Mucosa of rectum (tissue), 2 donors: Measurements from ENCODE around the gene ATG4B.

ENCODE experiments used
- H3K27ac ChIP-seq, 2 donors: one replicate each; pipeline ENCODE4 v1.7.0; 2013; ENCODE audit warnings: inconsistent platforms in 2 of 2, low read depth in 2 of 2, low read length in 2 of 2
- H3K27me3 ChIP-seq, 2 donors: one replicate each; pipeline ENCODE4 v1.7.0; 2013; ENCODE audit warnings: low read length in 2 of 2; ENCODE audit not compliant: control insufficient read depth in 2 of 2, insufficient read depth in 2 of 2
- H3K36me3 ChIP-seq, 2 donors: one replicate each; pipeline ENCODE4 v1.7.0; 2013; ENCODE audit warnings: low read length in 2 of 2; ENCODE audit not compliant: control insufficient read depth in 2 of 2, insufficient read depth in 2 of 2
- H3K4me1 ChIP-seq, 2 donors: one replicate each; pipeline ENCODE4 v1.7.0; 2013; ENCODE audit warnings: low read length in 2 of 2, mild to moderate bottlenecking in 1 of 2; ENCODE audit not compliant: control insufficient read depth in 2 of 2, insufficient read depth in 2 of 2
- H3K4me3 ChIP-seq, 2 donors: one replicate each; pipeline ENCODE4 v1.7.0; 2013; ENCODE audit warnings: low read length in 2 of 2
- H3K9ac ChIP-seq, 2 donors: one replicate each; pipeline ENCODE4 v1.7.0; 2013; ENCODE audit warnings: low read length in 2 of 2, low read depth in 1 of 2, mild to moderate bottlenecking in 1 of 2
- H3K9me3 ChIP-seq, 2 donors: one replicate each; pipeline ENCODE4 v1.7.0; 2013; ENCODE audit warnings: low read length in 2 of 2; ENCODE audit not compliant: control insufficient read depth in 2 of 2
- donor health status: healthy.
- donor health status: Normal muscosa, but diverticular disease.

The ATG4B gene

GRCh38 chr2:241599615-241600014 lies 37.9 kb upstream of the ATG4B start:
- Histone ChIP-seq H3K27me3 (no peaks in the 10 kb centered on the region), H3K36me3 (peaks cover 23 to 41% of the 10 kb centered on the region in 2 donors)

GRCh38 chr2:241601841-241602240 lies 35.7 kb upstream of the ATG4B start:
- Histone ChIP-seq H3K27ac (no peak overlapping the region), H3K9me3 (no peaks in the 10 kb centered on the region), H3K4me3 (no peak overlapping the region), H3K9ac (no peak overlapping the region), H3K4me1 (no peaks in the 10 kb centered on the region), H3K36me3 (peaks cover 31 to 47% of the 10 kb centered on the region in 2 donors), H3K27me3 (no peaks in the 10 kb centered on the region)

More at GRCh38 chr2:241599615-241600014, 37.9 kb upstream of the ATG4B start:
- no peaks in the 10 kb centered on the region for H3K4me1 ChIP-seq
- H3K4me3 ChIP-seq, result no peak overlapping the region
- no peak overlapping the region for H3K9ac ChIP-seq
- no peak overlapping the region for H3K27ac ChIP-seq
- no peaks in the 10 kb centered on the region for H3K9me3 ChIP-seq

GRCh38 chr2:241602720-241603119 lies 34.8 kb upstream of the ATG4B start:
- H3K9me3 ChIP-seq, result no peaks in the 10 kb centered on the region
- H3K36me3 ChIP-seq, result peaks cover 31 to 45% of the 10 kb centered on the region in 2 donors
- H3K9ac ChIP-seq, result no peak overlapping the region
- H3K27ac ChIP-seq, result no peak overlapping the region
- no peaks in the 10 kb centered on the region for H3K4me1 ChIP-seq
- no peaks in the 10 kb centered on the region for H3K27me3 ChIP-seq
- H3K4me3 ChIP-seq, result no peak overlapping the region

GRCh38 chr2:241603686-241604085 lies 33.8 kb upstream of the ATG4B start:
- Histone ChIP-seq H3K4me3 (no peak overlapping the region), H3K27ac (no peak overlapping the region), H3K4me1 (no peaks in the 10 kb centered on the region), H3K27me3 (no peaks in the 10 kb centered on the region), H3K9ac (no peak overlapping the region), H3K9me3 (no peaks in the 10 kb centered on the region), H3K36me3 (peaks cover 31 to 49% of the 10 kb centered on the region in 2 donors)

- no peak overlapping the region for H3K9ac ChIP-seq
- H3K4me3 ChIP-seq, result no peak overlapping the region
- peaks cover 8 to 16% of the 10 kb centered on the region in 2 donors for H3K4me1 ChIP-seq
- no peaks in the 10 kb centered on the region for H3K9me3 ChIP-seq
- H3K36me3 ChIP-seq, result peaks cover 21 to 39% of the 10 kb centered on the region in 2 donors
- no peak overlapping the region for H3K27ac ChIP-seq
- no peaks in the 10 kb centered on the region for H3K27me3 ChIP-seq
Measured at GRCh38 chr2:241606186-241606585, 31.3 kb upstream of the ATG4B start.

- peaks cover 9 to 16% of the 10 kb centered on the region in 2 donors for H3K4me1 ChIP-seq
- peaks cover 13 to 31% of the 10 kb centered on the region in 2 donors for H3K36me3 ChIP-seq
- no peak overlapping the region for H3K9ac ChIP-seq
- H3K27ac ChIP-seq, result no peak overlapping the region
- H3K4me3 ChIP-seq, result no peak overlapping the region
- no peaks in the 10 kb centered on the region for H3K27me3 ChIP-seq
- no peaks in the 10 kb centered on the region for H3K9me3 ChIP-seq
Measured at GRCh38 chr2:241607162-241607885, 30.2 kb upstream of the ATG4B start.

GRCh38 chr2:241608881-241609280 lies 28.6 kb upstream of the ATG4B start:
- peaks cover 10 to 28% of the 10 kb centered on the region in 2 donors for H3K36me3 ChIP-seq
- H3K27ac ChIP-seq, result no peak overlapping the region
- H3K9me3 ChIP-seq, result no peaks in the 10 kb centered on the region
- H3K4me1 ChIP-seq, result peaks cover 9 to 18% of the 10 kb centered on the region in 2 donors
- H3K27me3 ChIP-seq, result no peaks in the 10 kb centered on the region
- H3K4me3 ChIP-seq, result no peak overlapping the region
- H3K9ac ChIP-seq, result no peak overlapping the region

- Histone ChIP-seq H3K27ac (peak overlapping the region; percentile 70 to 72), H3K4me3 (peak overlapping the region; percentile 53 to 73), H3K4me1 (peaks cover 9 to 18% of the 10 kb centered on the region in 2 donors), H3K27me3 (no peaks in the 10 kb centered on the region), H3K9ac (peak overlapping the region; percentile 74 to 76), H3K9me3 (no peaks in the 10 kb centered on the region), H3K36me3 (peaks cover 7 to 26% of the 10 kb centered on the region in 2 donors)
Measured at GRCh38 chr2:241609859-241610793, 27.4 kb upstream of the ATG4B start.

- Histone ChIP-seq H3K27ac (peak overlapping the region in 1 of 2 donors; percentile 72), H3K9me3 (no peaks in the 10 kb centered on the region)
Measured at GRCh38 chr2:241611062-241611461, 26.4 kb upstream of the ATG4B start.

More at GRCh38 chr2:241611062-241611461, 26.4 kb upstream of the ATG4B start:
- Histone ChIP-seq H3K36me3 (peaks cover 2 to 21% of the 10 kb centered on the region in 2 donors), H3K4me1 (peaks cover 9 to 18% of the 10 kb centered on the region in 2 donors), H3K4me3 (no peak overlapping the region), H3K9ac (peak overlapping the region in 1 of 2 donors; percentile 76), H3K27me3 (no peaks in the 10 kb centered on the region)
